NCI-H2196 (cell line): ENCODE results near the gene SPRY1.
A peak's percentile ranks its signal among the peaks of the same experiment; 100 is the strongest.

Experiments used
- DNase-seq: peaks from one replicate; lab custom pipeline; 2025; ENCODE audit not compliant: unreplicated experiment; lab: John Stamatoyannopoulos, UW

SPRY1 gene

DNA sequence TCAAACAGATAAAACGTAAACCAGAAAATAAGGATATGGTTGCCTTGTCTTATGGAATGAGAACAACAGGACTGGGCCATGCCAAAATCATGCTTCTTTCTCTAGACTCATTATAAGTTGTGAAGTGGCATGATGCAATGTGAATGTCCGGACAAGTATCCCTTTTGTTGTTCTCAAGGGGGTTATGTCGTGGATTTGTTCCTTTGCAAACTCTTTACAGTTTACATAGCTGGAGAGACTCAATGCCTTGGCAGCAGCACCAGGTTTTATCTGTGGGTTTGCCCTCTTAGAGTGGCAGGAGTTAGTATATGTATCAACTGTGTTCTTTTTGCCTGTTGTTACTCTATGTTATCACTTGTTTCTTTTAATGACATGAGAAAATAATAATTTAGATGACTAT is 41.4 kb downstream of the SPRY1 start:
- peak; percentile 7 for DNase-seq

- no peak for DNase-seq
Measured at GRCh38 chr4:123443401-123444289, 47.0 kb downstream of the SPRY1 start.

GRCh38 chr4:123444290-123444731 is 47.7 kb downstream of the SPRY1 start:
- no peak for DNase-seq

DNA sequence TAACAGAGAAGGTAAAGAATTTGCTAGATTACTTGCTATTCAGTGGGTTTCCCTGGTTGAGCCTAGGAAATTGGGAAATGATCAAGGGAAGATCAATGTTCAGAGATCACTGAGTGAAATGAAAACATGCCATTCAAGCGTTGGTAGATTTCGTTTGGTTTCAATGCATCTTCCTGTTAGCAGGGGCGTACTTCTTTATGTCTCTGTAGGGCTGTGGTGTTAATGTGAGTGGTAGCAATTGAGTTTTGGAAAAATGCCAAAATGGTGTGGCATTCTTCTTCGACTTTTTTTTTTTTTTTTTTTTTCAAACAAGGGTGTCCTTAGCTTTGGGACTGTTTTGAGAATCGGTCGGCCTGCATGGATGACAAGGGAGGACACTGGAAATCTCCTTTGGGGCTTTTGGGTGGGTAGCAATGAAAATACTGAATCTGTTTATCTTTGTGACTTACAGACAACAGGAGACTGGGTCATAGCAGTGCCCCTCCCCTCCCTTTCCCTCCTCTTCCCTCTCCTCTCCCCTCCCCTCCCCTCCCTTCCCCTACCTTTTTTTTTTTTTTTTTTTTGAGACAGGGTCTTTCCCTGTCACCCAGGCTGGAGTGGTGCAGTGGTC is 50.4 kb downstream of the SPRY1 start:
- DNase-seq, result no peak

GRCh38 chr4:123449362-123449761 is 52.8 kb downstream of the SPRY1 start:
- DNase-seq, result no peak

GRCh38 chr4:123449780-123450179 is 53.2 kb downstream of the SPRY1 start:
- DNase-seq, result no peak

DNA sequence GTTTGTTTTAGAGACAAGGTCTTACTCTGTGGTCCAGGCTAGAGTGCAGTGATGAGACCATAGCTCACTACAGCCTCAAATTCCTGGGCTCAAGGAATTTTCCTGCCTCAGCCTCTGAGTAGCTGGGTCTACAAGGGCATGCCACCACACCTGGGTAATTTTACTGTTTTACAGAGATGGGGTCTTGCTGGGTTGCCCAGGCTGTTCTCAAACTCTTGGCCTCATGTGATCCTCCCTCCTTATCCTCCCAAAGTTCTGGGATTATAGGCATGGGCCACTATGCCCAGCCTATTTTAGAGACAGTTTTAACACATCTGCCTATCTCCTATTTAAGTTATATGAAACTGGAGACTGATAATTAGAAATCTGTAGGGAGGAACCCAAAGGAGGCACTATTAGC is 53.8 kb downstream of the SPRY1 start:
- DNase-seq, result no peak

DNA sequence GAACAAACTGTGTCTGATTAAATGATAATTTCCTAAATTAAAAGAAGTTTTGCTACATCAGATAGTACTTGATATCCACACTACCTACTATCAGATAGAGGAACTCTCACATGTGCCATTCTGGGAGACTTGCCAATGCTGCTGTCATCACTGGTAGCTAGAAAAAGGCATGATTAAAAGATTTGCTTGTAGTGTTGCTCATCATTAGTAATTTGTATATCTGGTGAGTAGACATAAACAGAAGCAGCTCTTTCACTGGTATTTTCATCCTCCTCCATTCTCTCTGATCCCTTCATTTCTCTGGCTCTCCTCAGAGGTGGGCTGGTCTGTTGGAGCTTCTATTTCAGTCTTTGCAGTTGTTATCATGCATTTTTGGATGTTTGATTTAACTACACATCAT is 56.0 kb downstream of the SPRY1 start:
- peak; percentile 43 for DNase-seq

GRCh38 chr4:123453061-123453680 is 56.6 kb downstream of the SPRY1 start:
- no peak for DNase-seq
